Measurements from ENCODE around the gene MACROH2A2.
"Not testable (repeated sequence)": the region's sequence is repeated elsewhere in the genome, so short reads cannot be mapped to it uniquely, and the experiment has no call there.

Gene MACROH2A2

GRCh38 chr10:70106958-70107791 lies 54.5 kb downstream of the MACROH2A2 start:
- DNase-seq = peak in 1 of 2 donors; percentile 10

- no peak for DNase-seq
Measured at GRCh38 chr10:70109064-70109729, 56.6 kb downstream of the MACROH2A2 start.

GRCh38 chr10:70111496-70111895 lies 58.9 kb downstream of the MACROH2A2 start:
- DNase-seq = no peak

GRCh38 chr10:70112071-70112470 lies 59.4 kb downstream of the MACROH2A2 start:
- DNase-seq = no peak

- DNase-seq = no peak
Measured at GRCh38 chr10:70114902-70115301, 62.3 kb downstream of the MACROH2A2 start.

GRCh38 chr10:70115948-70116682 lies 63.5 kb downstream of the MACROH2A2 start:
- peak; percentile 50 to 64 for DNase-seq

GRCh38 chr10:70117646-70118045 lies 65.0 kb downstream of the MACROH2A2 start:
- DNase-seq = no peak

- no peak for DNase-seq
Measured at GRCh38 chr10:70118196-70118595, 65.5 kb downstream of the MACROH2A2 start.

GRCh38 chr10:70119197-70119596 lies 66.6 kb downstream of the MACROH2A2 start:
- DNase-seq = no peak

- DNase-seq = no peak
Measured at GRCh38 chr10:70119623-70120022, 67.0 kb downstream of the MACROH2A2 start.

- DNase-seq = no peak
Measured at GRCh38 chr10:70120417-70120816, 67.8 kb downstream of the MACROH2A2 start.

- no peak for DNase-seq
Measured at GRCh38 chr10:70121281-70121949, 68.8 kb downstream of the MACROH2A2 start.

- no peak for DNase-seq
Measured at GRCh38 chr10:70122742-70123141, 70.1 kb downstream of the MACROH2A2 start.

GRCh38 chr10:70123166-70123565 lies 70.5 kb downstream of the MACROH2A2 start:
- DNase-seq = not testable (repeated sequence)

- no peak for DNase-seq
Measured at GRCh38 chr10:70123817-70124216, 71.2 kb downstream of the MACROH2A2 start.

GRCh38 chr10:70124415-70124814 lies 71.8 kb downstream of the MACROH2A2 start:
- no peak for DNase-seq

GRCh38 chr10:70124918-70125317 lies 72.3 kb downstream of the MACROH2A2 start:
- DNase-seq = no peak

GRCh38 chr10:70125918-70126552 lies 73.4 kb downstream of the MACROH2A2 start:
- DNase-seq = no peak

GRCh38 chr10:70126700-70127395 lies 74.2 kb downstream of the MACROH2A2 start:
- DNase-seq = no peak

- no peak for DNase-seq
Measured at GRCh38 chr10:70130878-70131559, 78.4 kb downstream of the MACROH2A2 start.

- DNase-seq = no peak
Measured at GRCh38 chr10:70131560-70131937, 78.9 kb downstream of the MACROH2A2 start.
